ENCODE data around the gene JAKMIP3. TPM values are rescaled to one million over a fixed set of nuclear protein-coding genes. Genes with fewer than 3 reads are reported as not detected.

JAKMIP3 gene
- polyA plus RNA-seq, 3 donors = 0.20 TPM; not detected in 2

GRCh38 chr10:132059760-132060508 is 5.8 kb upstream of the JAKMIP3 start:
- TF ChIP-seq CTCF (IDR thresholded peaks at IDR 0.05) = no peak
- no peak overlapping the region for H3K27ac Mint-ChIP-seq
- no peaks in the 10 kb centered on the region for H3K36me3 Mint-ChIP-seq
- 50% methylated on average over 5 of the region's 12 CpGs for WGBS (ENCODE audit: insufficient coverage)
- Histone ChIP-seq H3K4me3 (replicated peaks in 1 of 3; ENCODE audit: low read depth in 2 of 3, low read length in 3 of 3) (no peak overlapping the region), H3K4me1 (ENCODE audit: control insufficient read depth in 1 of 2, insufficient read depth in 2 of 2, low read length in 2 of 2) (no peaks in the 10 kb centered on the region), H3K27me3 (ENCODE audit: control insufficient read depth in 2 of 2, insufficient read depth in 2 of 2, low read length in 2 of 2) (peaks cover 0 to 4% of the 10 kb centered on the region in 2 donors), H3K9me3 (replicated peaks in 1 of 2; ENCODE audit: control insufficient read depth in 1 of 2, insufficient read depth in 1 of 2, low read length in 2 of 2) (peaks cover 0 to under 1% of the 10 kb centered on the region in 2 donors), H3K79me2 (ENCODE audit: insufficient read depth, low read length) (no peaks in the 10 kb centered on the region), H3K4me2 (replicated peaks; ENCODE audit: extremely low read depth, low read length, poor library complexity, severe bottlenecking) (no peak overlapping the region), H3K36me3 (replicated peaks in 1 of 2; ENCODE audit: control insufficient read depth in 1 of 2, insufficient read depth in 2 of 2, low read length in 2 of 2) (no peaks in the 10 kb centered on the region), H4K20me1 (ENCODE audit: insufficient read depth, low read length) (no peaks in the 10 kb centered on the region), H3K27ac (ENCODE audit: low read depth in 1 of 2, low read length in 2 of 2) (no peak overlapping the region), H3K9ac (ENCODE audit: insufficient read depth, low read length, poor library complexity, severe bottlenecking) (no peak overlapping the region), H2AFZ (ENCODE audit: insufficient read depth, low read depth, low read length, poor library complexity, severe bottlenecking) (no peak overlapping the region)
- intact Hi-C loops (cut with micrococcal nuclease) = loop anchor here in 1 of 2 donors (5.0 kb wide), 1 partner anchor 393 kb away; no protein-coding TSS in a partner anchor
- DNase-seq = no peak
- no peaks in the 10 kb centered on the region for H3K4me1 Mint-ChIP-seq
- H3K4me3 Mint-ChIP-seq = no peak overlapping the region
- peaks cover 0 to 5% (median 0%) of the 10 kb centered on the region in 7 donors for H3K9me3 Mint-ChIP-seq
- H3K27me3 Mint-ChIP-seq (ENCODE audit: low read depth in 3 of 3) = peaks cover 8 to 19% (median 12%) of the 10 kb centered on the region in 3 donors

GRCh38 chr10:132061030-132061429 is 4.7 kb upstream of the JAKMIP3 start:
- intact Hi-C loops (cut with micrococcal nuclease) = no loop called here
- H3K9me3 ChIP-seq (replicated peaks in 1 of 2; ENCODE audit: control insufficient read depth in 1 of 2, insufficient read depth in 1 of 2, low read length in 2 of 2) = no peaks in the 10 kb centered on the region
- no peak for TF ChIP-seq CTCF (IDR thresholded peaks at IDR 0.05)
- Mint-ChIP-seq H3K27me3 (ENCODE audit: low read depth in 3 of 3) (peaks cover 17 to 25% (median 22%) of the 10 kb centered on the region in 3 donors), H3K27ac (no peak overlapping the region), H3K36me3 (no peaks in the 10 kb centered on the region), H3K4me3 (no peak overlapping the region), H3K4me1 (peaks cover 4% of the 10 kb centered on the region), H3K9me3 (peaks cover 0 to 2% (median 0%) of the 10 kb centered on the region in 7 donors)
- no peaks in the 10 kb centered on the region for H4K20me1 ChIP-seq (ENCODE audit: insufficient read depth, low read length)
- no peak for DNase-seq
- peaks cover 0 to 15% of the 10 kb centered on the region in 2 donors for H3K27me3 ChIP-seq (ENCODE audit: control insufficient read depth in 2 of 2, insufficient read depth in 2 of 2, low read length in 2 of 2)
- WGBS (ENCODE audit: insufficient coverage) = 96% methylated on average over 8 of the region's 18 CpGs
- H3K4me3 ChIP-seq (replicated peaks in 1 of 3; ENCODE audit: low read depth in 2 of 3, low read length in 3 of 3) = no peak overlapping the region
- H3K4me2 ChIP-seq (replicated peaks; ENCODE audit: extremely low read depth, low read length, poor library complexity, severe bottlenecking) = no peak overlapping the region
- no peaks in the 10 kb centered on the region for H3K79me2 ChIP-seq (ENCODE audit: insufficient read depth, low read length)
- no peaks in the 10 kb centered on the region for H3K36me3 ChIP-seq (replicated peaks in 1 of 2; ENCODE audit: control insufficient read depth in 1 of 2, insufficient read depth in 2 of 2, low read length in 2 of 2)
- no peak overlapping the region for H2AFZ ChIP-seq (ENCODE audit: insufficient read depth, low read depth, low read length, poor library complexity, severe bottlenecking)
- no peak overlapping the region for H3K9ac ChIP-seq (ENCODE audit: insufficient read depth, low read length, poor library complexity, severe bottlenecking)
- H3K4me1 ChIP-seq (ENCODE audit: control insufficient read depth in 1 of 2, insufficient read depth in 2 of 2, low read length in 2 of 2) = no peaks in the 10 kb centered on the region
- H3K27ac ChIP-seq (ENCODE audit: low read depth in 1 of 2, low read length in 2 of 2) = no peak overlapping the region
